GM19372 (cell line): ENCODE measurements around the gene DOC2B.
"Not testable (repeated sequence)": the region's sequence is repeated elsewhere in the genome, so short reads cannot be mapped to it uniquely, and the experiment has no call there.

Experiments used
- ATAC-seq: cut with Tn5 transposase; IDR thresholded peaks from one replicate; pipeline ENCODE4 v1.9.1; 2021; ENCODE audit warnings: mild to moderate bottlenecking, low read depth, moderate library complexity; ENCODE audit not compliant: unreplicated experiment

DOC2B gene

DNA sequence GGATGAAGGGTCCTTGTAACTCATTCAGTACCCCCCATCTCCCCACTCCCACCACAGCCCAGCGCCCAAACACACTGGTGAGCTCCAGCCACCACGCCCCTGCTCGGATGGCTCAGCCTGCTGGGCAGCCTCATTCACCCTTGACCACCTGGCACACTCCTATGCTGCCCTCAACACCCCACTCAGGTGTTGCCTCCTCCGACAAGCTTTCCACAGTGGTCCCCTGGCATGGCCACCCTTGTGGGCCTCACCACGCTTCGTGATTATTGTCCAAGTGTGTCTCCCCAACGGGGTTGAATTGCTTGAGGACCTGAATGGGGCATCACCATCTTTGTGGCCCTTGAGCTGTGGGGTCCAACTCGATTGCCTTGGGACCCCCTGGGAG is 12.0 kb upstream of the DOC2B start:
- ATAC-seq = no peak

DNA sequence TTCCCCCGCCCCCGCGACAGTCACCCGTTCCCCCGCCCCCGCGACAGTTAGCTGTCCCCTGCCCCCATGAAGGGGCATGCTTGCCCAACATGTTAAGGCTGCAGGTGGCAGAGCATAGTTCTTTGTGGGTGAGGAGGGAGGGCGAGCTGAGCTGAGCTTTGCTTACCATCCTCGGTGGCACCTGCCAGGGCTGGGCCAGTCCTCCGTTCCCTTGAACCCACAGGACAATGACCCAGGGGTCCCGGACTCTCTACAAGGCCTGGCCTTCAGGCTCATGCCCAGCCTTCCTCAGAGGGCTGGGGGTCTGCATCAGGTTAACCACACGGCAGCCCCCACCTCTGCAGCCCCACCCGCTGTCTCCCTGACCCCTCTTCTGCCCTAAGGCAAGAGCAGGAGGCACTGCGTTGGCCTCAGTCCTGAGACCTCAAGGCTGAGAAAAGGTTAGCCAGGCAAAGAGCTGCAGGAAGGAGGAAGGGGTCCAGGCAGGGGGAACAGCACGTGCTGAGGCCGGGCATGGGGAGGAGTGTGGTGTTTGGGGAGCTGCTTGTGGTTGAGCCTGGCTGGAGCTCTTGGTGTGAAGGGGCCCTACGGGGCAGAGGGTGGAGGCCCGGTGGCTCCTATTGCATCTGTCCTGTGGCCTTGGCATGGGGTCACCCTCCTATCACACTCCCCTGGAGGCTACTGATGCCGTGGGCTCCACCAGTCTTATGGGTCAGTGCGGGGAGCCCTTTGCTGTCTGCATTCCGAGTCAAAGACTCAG is 11.4 kb upstream of the DOC2B start:
- ATAC-seq = no peak

DNA sequence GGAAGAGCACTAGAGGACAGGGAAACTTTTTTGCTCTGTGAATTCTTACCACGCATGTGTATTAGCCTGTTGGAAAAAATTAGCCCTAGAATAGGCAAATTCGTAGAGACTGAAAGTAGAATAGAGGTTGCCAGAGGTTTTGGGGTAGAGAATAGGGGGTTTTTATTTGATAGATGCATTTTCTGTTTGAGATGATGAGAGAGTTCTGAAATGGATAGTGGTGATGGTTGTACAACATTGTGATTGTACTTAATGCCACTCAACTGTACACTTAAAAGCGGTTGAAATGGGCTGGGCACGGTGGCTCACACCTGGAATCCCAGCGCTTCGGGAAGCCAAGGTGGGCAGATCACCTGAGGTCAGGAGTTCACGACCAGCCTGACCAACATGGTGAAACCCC is 8.0 kb upstream of the DOC2B start:
- no peak for ATAC-seq

DNA sequence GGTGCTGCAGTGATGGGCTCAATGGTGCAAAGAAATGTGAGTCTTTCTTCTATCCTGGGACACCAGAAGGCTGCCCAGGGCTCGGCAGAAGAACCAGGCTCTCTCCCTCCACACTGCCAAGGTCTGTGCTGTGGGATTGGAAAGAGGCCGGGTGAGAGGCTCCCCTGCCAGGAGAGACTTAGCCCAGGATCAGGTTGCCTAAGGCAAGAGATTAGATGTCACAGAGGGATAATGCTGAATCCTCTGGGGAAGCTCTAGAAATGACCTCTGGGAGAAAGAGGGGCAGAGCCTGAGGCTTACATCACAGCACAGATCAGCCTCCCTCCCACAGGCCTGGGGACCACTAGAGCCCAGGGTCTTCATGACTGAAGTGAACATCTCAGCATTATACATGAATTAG is 5.7 kb upstream of the DOC2B start:
- ATAC-seq = no peak

DNA sequence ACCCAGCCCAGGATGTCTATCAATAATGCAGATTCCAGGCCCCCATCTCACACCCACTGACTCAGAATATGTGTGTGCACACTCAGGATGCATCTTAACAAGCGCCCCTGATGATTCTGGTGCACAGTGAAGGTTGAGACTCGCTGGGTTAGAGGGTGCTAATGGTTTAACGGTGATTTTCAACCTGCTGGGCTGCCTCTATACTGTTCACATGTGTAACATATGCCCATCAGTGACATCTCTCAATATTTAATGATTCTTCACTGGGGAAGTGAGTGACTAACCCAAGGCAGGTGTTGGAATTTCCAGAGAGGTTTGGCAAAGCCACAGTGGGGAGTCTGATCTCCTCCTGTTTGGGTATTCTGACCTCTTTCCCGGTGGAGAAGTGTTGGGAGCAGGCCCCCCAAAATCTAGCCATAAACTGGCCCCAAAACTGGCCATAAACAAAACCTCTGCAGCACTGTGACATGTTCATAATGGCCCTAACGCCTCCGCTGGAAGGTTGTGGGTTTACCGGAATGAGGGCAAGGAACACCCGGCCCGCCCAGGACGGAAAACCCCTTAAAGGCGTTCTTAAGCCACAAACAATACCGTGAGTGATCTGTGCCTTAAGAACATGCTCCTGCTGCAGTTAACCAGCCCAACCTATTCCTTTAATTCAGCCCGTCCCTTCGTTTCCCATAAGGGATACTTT is 4.1 kb upstream of the DOC2B start:
- no peak for ATAC-seq

DNA sequence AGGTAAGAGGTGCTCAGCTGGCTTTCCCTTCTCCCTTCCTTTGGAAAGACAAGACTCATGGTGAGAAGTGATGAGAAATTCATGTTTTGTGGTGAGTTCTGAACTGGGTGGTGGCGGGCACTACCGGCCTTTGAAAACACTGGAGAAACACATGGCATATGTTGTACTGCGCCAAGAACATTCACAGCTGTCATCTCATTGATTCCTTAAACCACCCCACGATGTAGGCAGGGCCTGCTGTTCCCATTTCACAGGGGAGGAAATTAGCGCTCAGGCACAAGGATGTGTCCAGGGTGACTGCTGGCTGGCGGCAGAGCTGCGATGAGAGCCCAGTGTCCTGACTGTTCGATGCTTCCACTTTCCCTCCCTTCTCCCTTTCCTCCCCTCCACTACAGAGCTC is 1.6 kb upstream of the DOC2B start:
- no peak for ATAC-seq

DNA sequence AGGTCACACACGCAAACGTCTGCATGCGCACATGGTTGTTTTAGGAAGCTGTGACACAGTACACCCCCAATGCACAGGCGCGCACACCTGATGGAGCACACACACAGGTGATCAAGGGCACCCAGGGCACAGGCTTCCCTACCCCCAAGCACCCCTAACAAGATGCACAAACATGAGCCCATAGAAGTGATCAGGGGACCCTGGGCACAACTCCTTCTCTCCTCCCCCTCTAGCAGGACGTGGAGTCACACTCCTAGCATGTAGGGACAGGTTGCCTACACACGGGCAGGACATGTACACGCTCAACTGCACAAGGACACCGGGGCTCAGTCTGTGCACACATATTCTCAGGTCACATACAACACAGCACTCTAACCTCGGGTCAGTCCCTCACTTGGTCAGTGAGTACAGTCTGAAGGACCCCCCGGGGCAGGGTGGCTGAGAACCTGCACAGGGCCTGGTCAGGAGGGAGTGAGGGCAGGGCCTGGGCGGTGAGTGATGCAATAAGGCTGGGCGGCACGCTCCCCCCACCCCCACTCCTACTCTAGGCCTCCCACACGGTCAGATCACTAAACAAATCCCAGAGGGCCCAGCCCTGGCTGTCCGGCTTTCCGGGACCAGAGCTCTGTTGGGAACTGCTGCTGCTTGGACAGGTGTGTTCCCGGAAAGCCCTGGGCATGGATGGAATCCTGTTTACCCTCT is 751 bp upstream of the DOC2B start:
- ATAC-seq = no peak

DNA sequence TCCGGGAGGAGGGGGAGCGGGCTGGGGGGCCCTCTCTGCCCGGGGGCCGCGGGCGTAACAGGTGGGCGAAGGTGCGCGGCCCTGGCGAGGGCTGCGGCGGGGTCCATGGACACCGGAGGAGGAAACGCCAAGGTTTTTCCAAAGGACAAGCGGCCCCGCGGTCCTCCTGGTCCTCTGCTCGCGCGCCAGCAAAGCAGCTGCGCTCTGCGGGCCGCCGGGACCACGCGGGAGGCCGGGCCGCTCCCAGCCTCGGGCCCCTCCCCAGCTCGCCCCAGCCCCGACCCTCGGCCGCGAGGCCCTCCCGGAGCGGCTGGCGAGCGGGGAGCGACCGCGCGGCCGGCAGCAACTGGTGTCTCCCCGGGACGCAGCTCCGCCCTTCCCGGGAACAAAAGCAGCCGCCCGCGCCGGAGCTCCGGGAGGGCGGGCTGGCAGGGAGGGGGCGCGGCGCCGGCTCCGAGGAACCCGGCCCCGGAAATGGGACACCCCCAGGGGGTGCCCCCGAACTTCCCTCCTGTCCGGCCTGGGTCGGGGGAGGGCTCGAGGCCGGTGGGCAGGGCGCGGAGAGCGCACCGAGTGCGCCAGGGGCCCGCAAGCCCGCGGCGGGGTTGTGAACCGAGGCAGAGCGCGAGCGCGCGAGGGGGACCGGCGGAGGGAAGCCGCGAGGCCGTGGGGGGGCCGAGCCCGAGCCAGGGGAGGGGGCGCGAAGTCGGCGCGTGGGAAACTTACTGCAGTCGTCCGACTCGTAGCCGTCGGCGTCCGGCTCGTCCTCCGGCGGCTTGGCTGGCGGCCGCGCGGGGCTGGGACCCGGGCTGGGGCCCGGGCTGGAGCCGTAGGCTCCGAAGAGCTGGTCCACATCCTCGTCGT is 837 bp downstream of the DOC2B start:
- no peak for ATAC-seq

DNA sequence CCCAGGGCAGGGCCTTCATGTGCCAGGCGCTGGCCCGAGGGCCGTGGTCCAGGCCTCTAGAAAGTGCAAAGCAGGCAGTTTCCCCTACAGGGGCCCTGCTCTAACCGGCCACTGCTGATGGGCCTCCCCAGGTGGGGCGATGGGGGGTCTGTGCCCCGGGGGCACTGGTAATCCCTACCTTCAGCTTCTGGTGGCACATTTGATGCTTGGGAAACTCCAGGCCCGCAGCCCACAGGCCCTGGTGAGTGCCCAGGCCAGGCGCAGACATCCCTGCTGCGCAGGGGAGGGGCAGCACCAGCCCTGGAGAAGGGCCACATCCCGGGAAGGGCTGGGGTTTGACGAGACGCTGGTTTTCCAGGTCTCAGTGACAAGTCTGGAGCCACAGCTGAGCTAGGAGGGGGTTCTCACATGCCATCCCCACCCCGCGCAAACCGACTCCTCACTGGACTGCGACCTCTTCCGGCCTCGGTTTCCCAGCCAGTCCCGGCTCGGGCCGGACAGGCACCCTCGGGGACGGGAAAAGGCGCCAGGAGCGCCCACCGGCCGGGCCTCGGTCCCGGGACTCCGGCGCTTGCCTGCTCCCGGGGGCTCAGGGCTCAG is 1.6 kb downstream of the DOC2B start:
- no peak for ATAC-seq

DNA sequence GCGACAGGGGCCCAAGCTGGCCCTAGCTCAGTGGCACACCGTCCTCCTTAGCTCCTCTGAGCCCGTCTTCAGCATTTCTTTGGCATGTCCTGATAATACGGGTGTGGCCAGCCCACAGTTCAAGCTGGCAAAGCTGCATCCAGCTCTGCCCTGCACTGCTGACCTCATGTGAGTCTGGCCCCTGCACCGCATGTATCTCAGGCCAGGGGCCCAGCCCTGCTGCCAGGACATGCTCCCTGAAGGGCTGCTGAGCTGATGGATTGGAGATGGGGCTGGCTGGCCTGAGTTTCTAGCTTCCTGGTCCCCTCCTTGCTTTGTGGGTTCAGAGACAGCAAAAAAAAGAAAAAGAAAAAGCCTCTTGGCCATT is 2.4 kb downstream of the DOC2B start:
- ATAC-seq = no peak

DNA sequence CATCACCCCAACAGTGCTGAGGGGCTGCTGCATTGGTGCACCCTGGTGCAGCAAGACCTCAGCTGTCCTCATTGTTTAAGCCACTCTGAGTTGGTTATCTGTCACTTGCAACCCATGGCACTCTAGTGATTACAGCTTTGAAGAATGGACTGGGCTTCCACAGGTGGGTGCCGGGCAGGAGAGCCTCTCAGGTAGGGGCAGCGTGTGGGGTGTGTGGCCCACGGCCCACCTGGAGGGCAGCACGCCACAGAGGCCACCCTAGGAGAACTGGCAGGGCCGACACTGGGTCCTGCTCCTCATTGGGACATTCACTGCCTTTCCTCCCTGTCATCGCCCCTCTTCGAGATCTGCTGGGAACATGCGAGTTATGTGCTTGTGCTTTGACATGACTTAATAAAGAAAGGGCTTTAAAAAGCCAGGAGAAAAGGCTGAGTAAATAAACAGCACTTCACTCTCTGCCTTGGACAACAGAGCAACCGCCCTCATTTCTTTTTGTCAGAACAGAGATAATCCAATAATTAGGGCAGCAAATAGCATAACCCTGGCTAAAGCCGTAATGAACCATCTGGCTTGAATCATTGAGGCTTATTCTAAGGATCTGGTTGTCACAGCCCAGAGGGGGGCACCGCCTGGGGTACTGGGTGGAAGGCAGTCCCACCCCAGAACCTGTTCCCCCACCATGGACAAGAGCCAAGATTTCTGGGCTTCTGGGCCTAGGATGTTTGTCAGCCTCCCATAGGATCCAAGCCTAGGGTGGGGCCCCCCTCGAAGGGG is 3.0 kb downstream of the DOC2B start:
- no peak for ATAC-seq

DNA sequence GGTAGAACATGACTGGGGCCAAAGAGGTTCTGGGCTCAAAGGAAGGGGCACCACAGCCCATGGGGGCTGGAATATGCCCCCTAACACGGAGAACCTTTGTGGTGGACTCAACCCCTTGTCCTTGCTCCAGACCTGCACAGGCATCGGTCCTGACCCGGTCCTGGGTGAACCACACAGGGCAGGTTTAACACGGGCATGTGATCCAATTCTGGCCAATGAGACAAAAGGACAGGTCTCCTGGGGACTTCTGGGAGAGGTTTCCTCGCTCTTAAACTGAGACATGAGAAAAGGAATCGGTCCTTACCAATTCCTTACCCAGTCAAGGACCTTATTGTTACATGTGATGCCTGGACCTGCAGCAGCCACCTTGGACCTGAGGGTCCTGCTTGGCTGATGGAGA is 3.7 kb downstream of the DOC2B start:
- no peak for ATAC-seq

DNA sequence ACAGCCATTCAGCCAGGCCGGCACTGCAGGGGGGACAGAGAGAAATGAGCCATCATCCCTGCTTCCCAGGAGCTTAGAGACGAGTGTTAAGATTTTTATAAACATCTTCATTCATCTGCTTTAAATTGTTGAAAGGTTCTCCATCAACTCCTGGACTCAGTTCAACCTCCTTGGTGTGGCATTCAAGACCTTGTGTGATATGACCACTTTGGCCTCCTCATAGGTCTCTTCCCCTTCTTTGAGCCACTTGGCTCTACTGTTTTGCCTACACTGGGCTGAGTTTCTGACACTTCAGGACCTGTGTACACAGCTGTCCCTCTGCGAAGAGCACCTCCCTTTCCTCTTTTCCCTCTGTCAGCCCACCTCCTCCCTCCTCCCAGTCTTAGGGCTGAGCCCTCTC is 4.3 kb downstream of the DOC2B start:
- ATAC-seq = no peak

DNA sequence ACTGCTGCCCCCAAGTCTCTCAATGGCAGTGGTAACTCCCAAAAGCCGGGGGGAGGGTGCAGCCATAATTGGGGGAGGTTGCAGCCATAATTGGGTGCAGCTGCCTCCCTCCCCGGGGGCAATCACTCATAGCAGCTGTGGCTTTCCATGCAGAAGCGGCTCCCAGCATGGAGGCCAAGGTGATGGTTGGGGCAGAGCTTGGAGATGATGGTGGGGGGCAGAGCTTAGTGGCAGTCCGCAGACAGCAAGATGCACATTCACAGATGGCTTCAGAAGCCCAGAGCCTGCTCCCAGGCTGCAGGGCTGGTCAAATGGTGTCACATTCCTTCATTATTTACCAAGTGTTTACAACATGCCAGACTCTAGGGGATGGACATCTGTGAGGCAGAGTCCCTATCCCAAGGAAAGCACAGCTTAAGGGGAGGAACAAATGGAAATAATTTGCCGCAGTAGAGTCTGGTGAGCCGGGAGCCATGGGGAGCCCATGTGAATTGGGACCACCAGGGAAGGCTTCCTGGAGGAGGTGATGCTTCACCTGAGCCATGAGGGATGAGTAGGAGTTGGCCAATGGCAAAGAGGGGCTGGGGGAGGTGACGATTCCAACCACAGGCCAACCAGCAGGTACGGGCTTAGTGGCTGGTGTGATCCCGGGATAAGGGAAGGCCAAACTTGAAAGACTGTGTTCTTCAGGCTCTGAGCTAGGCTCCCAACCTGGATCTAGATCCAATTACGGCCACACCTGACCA is 8.1 kb downstream of the DOC2B start:
- no peak for ATAC-seq

DNA sequence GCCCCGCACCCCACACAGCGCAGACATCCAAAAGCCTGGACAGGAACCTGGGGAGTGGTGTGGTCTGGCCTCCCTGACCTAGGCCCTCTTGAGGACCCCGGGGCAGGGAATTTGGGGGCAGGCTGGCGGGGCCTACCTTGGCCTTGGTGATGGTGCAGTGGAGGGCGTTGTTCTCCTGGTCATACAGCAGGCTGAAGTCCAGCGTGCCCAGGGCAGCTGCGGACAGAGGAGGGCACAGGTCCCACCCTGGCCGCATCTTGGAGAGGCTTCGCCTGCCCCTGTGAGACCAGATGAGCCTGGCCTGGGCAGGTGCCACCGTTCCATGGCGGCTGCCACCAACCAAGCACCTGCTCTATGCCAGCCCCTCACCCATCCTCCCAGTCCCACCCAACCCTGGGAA is 9.0 kb downstream of the DOC2B start:
- no peak for ATAC-seq

DNA sequence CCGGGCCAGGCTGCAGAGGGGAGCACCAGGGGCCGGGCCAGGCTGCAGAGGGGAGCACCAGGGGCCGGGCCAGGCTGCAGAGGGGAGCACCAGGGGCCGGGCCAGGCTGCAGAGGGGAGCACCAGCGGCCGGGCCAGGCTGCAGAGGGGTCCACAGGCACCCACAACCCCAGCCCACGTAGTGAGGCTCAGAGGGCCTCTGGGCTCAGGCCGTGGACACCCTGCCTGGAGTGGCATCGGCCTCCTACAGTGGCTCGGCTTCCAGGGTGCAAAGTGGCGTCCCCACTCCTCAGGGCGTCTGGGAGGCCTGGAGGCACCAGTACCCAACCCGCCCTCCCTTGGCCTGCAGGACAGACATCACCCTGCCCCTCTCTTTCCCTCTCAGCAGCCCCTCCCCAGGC is 9.6 kb downstream of the DOC2B start:
- no peak for ATAC-seq

DNA sequence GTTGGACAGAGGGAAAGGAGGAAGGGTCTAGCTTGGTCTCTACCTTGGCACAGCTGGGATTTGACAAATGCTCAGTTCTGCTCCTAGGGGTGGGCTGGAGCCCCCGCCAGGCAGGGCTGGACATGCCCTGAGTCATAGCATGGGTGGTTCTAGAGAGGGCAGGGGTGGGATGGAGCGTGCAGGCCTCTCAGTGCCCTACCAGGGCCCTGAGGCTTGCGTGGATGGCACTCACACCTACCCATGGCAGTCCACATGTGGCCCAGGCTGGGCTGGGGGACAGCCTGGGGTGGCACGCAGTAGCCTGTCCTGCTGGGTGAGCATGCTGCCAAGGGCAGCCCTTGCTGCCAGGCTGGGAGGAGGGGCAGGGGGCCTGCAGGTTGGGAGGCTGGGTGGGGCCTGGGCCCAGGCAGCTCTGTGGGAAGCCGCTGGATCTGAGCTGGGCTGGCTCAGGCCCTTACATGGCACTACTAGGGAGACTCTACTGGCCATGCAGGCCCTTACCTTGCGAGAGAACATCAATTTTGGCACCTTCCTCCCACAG is 11.2 kb downstream of the DOC2B start:
- ATAC-seq = no peak

DNA sequence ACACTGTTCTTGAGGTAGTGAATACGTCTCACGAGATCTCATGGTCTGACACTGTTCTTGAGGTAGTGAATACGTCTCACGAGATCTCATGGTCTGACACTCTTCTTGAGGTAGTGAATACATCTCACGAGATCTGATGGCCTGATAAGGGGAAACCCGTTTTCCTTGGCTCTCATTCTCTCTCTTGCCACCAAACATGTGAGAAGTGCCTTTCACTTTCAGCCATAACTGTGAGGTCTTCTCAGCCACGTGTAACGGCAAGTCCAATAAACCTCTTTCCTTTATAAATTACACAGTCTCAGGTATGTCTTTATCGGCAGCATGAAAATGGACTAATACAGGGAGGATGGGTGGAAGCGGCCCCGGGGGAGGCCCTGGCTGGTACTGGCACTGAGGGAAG is 12.8 kb downstream of the DOC2B start:
- ATAC-seq = not testable (repeated sequence)

DNA sequence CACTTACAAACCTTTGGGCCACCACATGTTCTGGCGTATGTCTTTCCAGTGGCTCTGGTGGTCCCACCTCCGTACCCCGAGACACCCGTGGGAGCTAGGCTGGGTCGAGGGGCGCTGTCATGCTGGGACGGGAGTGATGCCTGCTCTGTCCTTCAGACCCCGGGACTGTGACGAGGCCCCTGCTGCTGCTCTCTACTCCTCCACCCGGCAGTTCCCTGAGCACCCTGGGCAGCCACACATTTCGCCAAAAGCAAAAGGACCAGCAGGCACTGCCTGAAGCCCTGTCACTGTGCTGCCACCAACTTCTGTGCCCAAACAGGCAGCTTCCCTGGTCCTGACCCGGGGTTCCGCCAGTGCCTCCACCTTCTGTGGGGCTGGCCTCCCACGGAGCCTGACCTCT is 15.5 kb downstream of the DOC2B start:
- no peak for ATAC-seq
